HG02884 (cell line): Measurements from ENCODE around the gene LRRC18.

ENCODE experiments used
- ATAC-seq: cut with Tn5 transposase; IDR thresholded peaks from one replicate; pipeline ENCODE4 v1.9.1; 2021; ENCODE audit warnings: mild to moderate bottlenecking, moderate library complexity; ENCODE audit not compliant: unreplicated experiment

The LRRC18 gene

GRCh38 chr10:48939790-48940325 lies at the start of gene LRRC18:
TSS of gene LRRC18 (minus strand) at chr10:48939840. CDS start at chr10:48914155, 25,685 bp downstream.
- ATAC-seq: no peak

GRCh38 chr10:48985621-48986158 lies 46.0 kb upstream of the LRRC18 start:
- ATAC-seq: no peak

GRCh38 chr10:48983648-48984351 lies 44.2 kb upstream of the LRRC18 start:
- ATAC-seq: no peak

DNA sequence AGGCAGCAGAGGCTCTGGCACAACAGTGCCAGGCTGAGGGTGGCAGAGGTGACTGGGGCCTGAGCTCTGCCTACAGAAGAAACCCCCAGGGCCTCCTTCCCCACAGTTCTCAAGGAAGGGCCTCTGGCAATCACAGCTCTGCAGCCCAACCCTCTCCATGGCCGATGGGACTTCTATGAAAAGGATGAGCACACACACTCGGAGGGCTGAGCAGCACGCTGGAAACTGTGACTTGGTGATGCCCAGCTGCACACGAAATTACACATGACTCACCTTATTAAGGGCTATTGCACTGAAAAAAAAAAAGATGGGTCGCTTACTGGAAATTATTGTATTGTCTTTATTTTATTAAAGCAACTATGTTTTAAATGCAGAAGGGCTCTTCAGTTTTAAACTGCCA lies 42.9 kb upstream of the LRRC18 start:
- no peak for ATAC-seq

GRCh38 chr10:48981310-48981907 lies 41.8 kb upstream of the LRRC18 start:
- ATAC-seq: no peak

- ATAC-seq: no peak
Observed at GRCh38 chr10:48978318-48978717, 38.7 kb upstream of the LRRC18 start.

DNA sequence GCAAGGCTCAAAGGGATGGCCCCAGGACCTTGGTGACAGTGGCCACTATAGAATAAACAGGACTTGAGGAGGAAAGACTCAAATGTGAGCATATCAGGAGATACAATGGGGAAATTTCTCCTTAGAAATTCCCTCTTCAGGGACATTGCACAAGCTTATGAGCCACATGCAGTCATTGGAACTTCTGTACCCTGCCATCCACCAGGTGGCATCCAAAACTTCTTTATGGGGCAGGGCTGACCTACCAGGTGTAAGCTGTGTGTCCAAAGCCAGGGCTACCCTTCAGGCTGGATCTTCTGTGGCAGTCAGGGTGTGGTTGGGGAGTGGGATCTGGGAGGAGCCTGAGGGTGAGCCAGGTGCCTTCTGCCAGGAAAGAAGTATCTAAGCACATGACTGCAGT lies 36.6 kb upstream of the LRRC18 start:
- no peak for ATAC-seq

GRCh38 chr10:48974510-48975156 lies 35.0 kb upstream of the LRRC18 start:
- ATAC-seq: no peak

GRCh38 chr10:48973065-48973464 lies 33.4 kb upstream of the LRRC18 start:
- ATAC-seq: no peak

- no peak for ATAC-seq
Observed at GRCh38 chr10:48970654-48971053, 31.0 kb upstream of the LRRC18 start.

- no peak for ATAC-seq
Observed at GRCh38 chr10:48970046-48970445, 30.4 kb upstream of the LRRC18 start.

- ATAC-seq: no peak
Observed at GRCh38 chr10:48968036-48968435, 28.4 kb upstream of the LRRC18 start.

- no peak for ATAC-seq
Observed at GRCh38 chr10:48965460-48965859, 25.8 kb upstream of the LRRC18 start.

- ATAC-seq: no peak
Observed at GRCh38 chr10:48964038-48964437, 24.4 kb upstream of the LRRC18 start.

- no peak for ATAC-seq
Observed at GRCh38 chr10:48958598-48959190, 19.1 kb upstream of the LRRC18 start.

- no peak for ATAC-seq
Observed at GRCh38 chr10:48957361-48958151, 17.9 kb upstream of the LRRC18 start.

GRCh38 chr10:48951707-48952106 lies 12.1 kb upstream of the LRRC18 start:
- no peak for ATAC-seq

GRCh38 chr10:48948470-48949037 lies 8.9 kb upstream of the LRRC18 start:
- no peak for ATAC-seq

GRCh38 chr10:48947690-48948469 lies 8.2 kb upstream of the LRRC18 start:
- no peak for ATAC-seq
